ENCODE data around the gene ATP8B3.

ATP8B3 gene, protein sequence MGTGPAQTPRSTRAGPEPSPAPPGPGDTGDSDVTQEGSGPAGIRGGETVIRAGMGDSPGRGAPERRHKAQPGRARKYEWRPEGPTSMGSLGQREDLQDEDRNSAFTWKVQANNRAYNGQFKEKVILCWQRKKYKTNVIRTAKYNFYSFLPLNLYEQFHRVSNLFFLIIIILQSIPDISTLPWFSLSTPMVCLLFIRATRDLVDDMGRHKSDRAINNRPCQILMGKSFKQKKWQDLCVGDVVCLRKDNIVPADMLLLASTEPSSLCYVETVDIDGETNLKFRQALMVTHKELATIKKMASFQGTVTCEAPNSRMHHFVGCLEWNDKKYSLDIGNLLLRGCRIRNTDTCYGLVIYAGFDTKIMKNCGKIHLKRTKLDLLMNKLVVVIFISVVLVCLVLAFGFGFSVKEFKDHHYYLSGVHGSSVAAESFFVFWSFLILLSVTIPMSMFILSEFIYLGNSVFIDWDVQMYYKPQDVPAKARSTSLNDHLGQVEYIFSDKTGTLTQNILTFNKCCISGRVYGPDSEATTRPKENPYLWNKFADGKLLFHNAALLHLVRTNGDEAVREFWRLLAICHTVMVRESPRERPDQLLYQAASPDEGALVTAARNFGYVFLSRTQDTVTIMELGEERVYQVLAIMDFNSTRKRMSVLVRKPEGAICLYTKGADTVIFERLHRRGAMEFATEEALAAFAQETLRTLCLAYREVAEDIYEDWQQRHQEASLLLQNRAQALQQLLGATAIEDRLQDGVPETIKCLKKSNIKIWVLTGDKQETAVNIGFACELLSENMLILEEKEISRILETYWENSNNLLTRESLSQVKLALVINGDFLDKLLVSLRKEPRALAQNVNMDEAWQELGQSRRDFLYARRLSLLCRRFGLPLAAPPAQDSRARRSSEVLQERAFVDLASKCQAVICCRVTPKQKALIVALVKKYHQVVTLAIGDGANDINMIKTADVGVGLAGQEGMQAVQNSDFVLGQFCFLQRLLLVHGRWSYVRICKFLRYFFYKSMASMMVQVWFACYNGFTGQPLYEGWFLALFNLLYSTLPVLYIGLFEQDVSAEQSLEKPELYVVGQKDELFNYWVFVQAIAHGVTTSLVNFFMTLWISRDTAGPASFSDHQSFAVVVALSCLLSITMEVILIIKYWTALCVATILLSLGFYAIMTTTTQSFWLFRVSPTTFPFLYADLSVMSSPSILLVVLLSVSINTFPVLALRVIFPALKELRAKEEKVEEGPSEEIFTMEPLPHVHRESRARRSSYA (N-terminal part only)

DNA sequence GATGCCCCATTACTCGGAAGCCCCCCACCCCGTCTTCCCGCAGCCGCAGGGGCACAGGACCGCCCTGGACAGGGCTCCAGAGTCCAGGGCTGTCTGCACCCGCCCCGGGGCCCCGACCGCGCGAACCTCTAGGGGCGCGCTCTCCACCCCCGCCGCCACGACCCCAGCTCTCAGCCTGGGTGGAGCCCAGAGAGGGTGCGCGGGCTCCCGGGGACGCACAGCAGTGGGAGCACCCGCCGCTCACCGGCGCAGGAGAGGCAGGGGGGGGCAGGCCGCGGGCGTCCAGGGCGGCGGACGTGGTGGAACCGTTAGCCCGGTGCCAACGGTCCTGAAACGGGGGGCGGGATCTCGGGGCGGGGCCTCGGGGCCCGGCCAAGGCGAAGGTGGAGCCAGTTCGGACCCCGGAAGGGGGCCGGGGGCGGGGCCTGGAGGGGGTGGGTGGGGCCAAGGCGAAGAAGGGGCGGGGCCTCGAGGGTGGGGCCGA lies at the start of gene ATP8B3:
TSS of gene ATP8B3 (minus strand) at position 335 of the 484 bp plus-strand sequence. CDS start 540 bp downstream, outside the sequence.
- TF ChIP-seq, protein P1, sequence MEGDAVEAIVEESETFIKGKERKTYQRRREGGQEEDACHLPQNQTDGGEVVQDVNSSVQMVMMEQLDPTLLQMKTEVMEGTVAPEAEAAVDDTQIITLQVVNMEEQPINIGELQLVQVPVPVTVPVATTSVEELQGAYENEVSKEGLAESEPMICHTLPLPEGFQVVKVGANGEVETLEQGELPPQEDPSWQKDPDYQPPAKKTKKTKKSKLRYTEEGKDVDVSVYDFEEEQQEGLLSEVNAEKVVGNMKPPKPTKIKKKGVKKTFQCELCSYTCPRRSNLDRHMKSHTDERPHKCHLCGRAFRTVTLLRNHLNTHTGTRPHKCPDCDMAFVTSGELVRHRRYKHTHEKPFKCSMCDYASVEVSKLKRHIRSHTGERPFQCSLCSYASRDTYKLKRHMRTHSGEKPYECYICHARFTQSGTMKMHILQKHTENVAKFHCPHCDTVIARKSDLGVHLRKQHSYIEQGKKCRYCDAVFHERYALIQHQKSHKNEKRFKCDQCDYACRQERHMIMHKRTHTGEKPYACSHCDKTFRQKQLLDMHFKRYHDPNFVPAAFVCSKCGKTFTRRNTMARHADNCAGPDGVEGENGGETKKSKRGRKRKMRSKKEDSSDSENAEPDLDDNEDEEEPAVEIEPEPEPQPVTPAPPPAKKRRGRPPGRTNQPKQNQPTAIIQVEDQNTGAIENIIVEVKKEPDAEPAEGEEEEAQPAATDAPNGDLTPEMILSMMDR (conservative IDR thresholded peaks at IDR 0.05): no peak
- H3K27ac ChIP-seq: peak within 1 kb of the TSS; percentile 33

DNA sequence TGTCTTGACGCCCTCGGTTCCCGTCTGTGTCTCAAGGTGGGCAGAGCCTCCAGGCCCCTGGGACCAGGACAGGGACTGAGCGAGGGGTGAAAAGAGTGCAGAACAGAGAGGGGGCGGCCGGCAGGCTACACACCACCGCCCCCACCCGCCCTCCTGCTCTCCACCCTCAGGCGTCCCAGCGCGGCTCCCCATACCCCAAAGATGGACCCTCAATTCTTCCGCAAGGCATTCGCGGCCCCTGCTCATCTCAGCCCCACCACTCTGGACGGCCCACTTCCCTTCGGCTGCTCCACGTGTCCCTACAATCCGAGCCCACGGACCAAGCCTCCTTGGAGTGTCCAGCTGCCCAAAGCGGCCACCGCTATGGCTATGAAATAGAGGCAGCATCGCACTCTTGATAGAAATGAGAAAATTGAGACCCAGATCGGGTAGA lies 49.5 kb upstream of the ATP8B3 start:
- TF ChIP-seq, protein P1 (conservative IDR thresholded peaks at IDR 0.05): no peak

DNA sequence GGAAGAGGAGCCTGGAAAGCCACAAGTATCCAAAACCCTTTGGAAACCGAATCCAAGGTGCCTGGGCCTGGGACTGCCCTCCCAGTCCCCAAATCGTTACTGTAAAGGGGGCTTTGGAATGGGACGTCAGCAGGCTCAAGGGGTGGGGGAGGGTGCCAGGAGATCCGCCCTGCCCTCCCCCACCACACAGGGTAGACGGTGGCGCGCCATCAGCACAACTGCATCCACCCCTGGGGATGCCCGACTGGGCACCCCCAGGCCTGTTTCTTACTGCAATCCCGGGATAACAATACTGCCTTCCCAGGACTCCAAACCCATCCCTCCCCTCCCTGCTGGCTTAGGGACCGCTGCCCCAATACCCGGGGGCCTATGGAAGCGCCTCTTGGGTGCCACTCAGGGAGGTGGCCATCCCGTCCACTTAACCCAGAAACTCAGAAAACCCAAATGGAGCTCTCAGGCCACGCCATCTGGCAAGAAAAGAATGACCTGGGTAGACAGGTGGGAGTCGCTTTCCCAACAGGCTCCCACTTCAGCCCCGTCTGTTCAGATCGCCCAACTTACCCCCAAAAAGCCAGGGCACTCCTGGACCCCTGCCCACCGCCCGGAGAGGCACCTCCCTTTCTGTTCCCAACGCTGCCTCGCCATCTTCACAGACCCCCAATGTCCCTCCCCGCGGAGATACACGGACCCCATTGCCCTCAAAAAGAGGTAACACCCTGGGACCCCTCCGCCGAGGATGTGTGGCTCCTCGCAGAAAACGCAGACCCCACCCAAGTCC lies 48.9 kb upstream of the ATP8B3 start:
- H3K27ac ChIP-seq: peak overlapping the region; percentile 96
- TF ChIP-seq, protein P1 (conservative IDR thresholded peaks at IDR 0.05): no peak

More for the DNA sequence above, 49.5 kb upstream of the ATP8B3 start:
- peak overlapping the region; percentile 96 for H3K27ac ChIP-seq

DNA sequence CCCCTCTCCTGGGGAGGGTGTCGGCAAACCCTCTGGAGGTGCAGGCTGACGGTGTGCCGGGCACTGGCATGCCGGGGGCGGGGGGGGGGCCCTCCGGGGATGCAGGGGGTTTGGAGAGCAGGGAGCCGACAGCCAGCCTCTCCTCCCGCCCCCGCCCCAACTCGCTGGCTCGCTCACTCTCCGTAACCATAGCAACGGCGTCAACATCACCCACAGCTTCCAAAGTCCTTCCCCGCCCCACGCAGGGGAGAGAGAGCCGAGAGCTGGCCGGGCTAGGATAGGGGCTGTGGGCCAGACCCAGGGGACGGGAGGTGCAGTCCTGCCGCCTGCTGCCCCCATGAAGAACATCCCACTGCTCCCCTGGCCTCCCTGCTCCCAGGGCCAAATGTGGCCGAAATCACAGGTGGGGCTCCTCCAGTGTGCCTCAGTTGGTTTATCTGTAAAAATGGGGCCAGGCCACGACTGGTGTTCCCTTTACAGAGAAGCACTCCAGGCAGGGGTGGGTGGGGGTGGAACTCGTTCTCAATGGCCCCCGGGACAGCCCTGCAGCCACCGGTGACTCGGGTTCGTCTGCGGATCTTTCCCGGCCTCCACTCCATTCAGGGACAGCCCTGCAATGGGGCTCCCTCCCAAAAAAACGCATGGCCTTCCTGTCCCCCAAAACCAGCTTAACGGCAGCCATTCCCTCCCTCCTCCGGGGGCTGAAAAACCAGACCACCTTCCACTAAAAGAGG lies 48.1 kb upstream of the ATP8B3 start:
- TF ChIP-seq, protein P1 (conservative IDR thresholded peaks at IDR 0.05): no peak
- H3K27ac ChIP-seq: peak overlapping the region; percentile 96; the same call in 1 of the 2 replicates

DNA sequence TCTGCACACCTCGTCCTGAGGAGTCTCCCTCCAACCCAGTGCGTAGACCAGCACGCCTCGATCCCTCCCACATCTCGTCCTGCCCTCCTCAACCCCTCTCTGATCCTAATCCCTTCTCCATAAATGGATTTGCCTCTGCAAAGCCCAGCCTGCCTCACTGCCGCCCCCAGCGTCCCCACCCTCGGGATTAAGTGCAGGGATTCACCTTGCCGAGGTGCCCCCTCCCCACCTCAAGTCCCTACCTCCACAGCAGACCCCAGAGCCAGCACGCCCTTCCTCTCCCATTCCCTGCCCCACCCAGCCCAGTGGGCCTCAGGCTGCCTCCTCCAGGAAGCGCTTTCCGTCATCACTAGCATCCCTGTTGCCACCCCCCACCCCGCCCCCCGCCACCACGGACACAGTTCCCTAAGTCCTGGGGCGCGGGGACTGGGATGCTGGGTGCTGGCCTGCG lies 47.3 kb upstream of the ATP8B3 start:
- no peak overlapping the region for H3K27ac ChIP-seq
- TF ChIP-seq, protein P1 (conservative IDR thresholded peaks at IDR 0.05): no peak

Data from VCaP (cell line).